ENCODE data around the gene ARHGEF6. TPM values are rescaled to one million over a fixed set of nuclear protein-coding genes. Genes with fewer than 3 reads are reported as not detected.
"Not testable (repeated sequence)": the region's sequence is repeated elsewhere in the genome, so short reads cannot be mapped to it uniquely, and the experiment has no call there.

ARHGEF6 gene
- total RNA-seq, 1 donor, result 10.0 TPM

- no peak for TF ChIP-seq CTCF (IDR thresholded peaks at IDR 0.05; ENCODE audit: insufficient read depth, low read length)
- DNase-seq (ENCODE audit: low read depth), result no peak
- no peak overlapping the region for H3K4me3 ChIP-seq (ENCODE audit: low read depth, low read length)
Observed at GRCh38 chrX:136783159-136783558, 2.4 kb upstream of the ARHGEF6 start.

- H3K4me3 ChIP-seq (ENCODE audit: low read depth, low read length), result no peak overlapping the region
- DNase-seq (ENCODE audit: low read depth), result peak; percentile 6
- no peak for TF ChIP-seq CTCF (IDR thresholded peaks at IDR 0.05; ENCODE audit: insufficient read depth, low read length)
Observed at GRCh38 chrX:136781180-136781797, 557 bp upstream of the ARHGEF6 start.

- no peak overlapping the region for H3K4me3 ChIP-seq (ENCODE audit: low read depth, low read length)
- TF ChIP-seq CTCF (IDR thresholded peaks at IDR 0.05; ENCODE audit: insufficient read depth, low read length), result no peak
Observed at GRCh38 chrX:136780241-136780640, 491 bp downstream of the ARHGEF6 start.

GRCh38 chrX:136779346-136779781 lies 1.4 kb downstream of the ARHGEF6 start:
- TF ChIP-seq CTCF (IDR thresholded peaks at IDR 0.05; ENCODE audit: insufficient read depth, low read length), result no peak
- no peak for DNase-seq (ENCODE audit: low read depth)
- no peak overlapping the region for H3K4me3 ChIP-seq (ENCODE audit: low read depth, low read length)

More at GRCh38 chrX:136780241-136780640, 491 bp downstream of the ARHGEF6 start:
- DNase-seq (ENCODE audit: low read depth), result no peak

GRCh38 chrX:136778916-136779315 lies 1.8 kb downstream of the ARHGEF6 start:
- DNase-seq (ENCODE audit: low read depth), result no peak
- no peak overlapping the region for H3K4me3 ChIP-seq (ENCODE audit: low read depth, low read length)
- no peak for TF ChIP-seq CTCF (IDR thresholded peaks at IDR 0.05; ENCODE audit: insufficient read depth, low read length)

- H3K4me3 ChIP-seq (ENCODE audit: low read depth, low read length), result no peak overlapping the region
- TF ChIP-seq CTCF (IDR thresholded peaks at IDR 0.05; ENCODE audit: insufficient read depth, low read length), result no peak
- DNase-seq (ENCODE audit: low read depth), result no peak
Observed at GRCh38 chrX:136778020-136778419, 2.7 kb downstream of the ARHGEF6 start.

GRCh38 chrX:136773648-136774047 lies 7.1 kb downstream of the ARHGEF6 start:
- TF ChIP-seq CTCF (IDR thresholded peaks at IDR 0.05; ENCODE audit: insufficient read depth, low read length), result no peak
- no peak for DNase-seq (ENCODE audit: low read depth)
- H3K4me3 ChIP-seq (ENCODE audit: low read depth, low read length), result no peak overlapping the region

GRCh38 chrX:136771869-136772268 lies 8.9 kb downstream of the ARHGEF6 start:
- H3K4me3 ChIP-seq (ENCODE audit: low read depth, low read length); DNase-seq (ENCODE audit: low read depth): not testable (repeated sequence)

All from fibroblast of the aortic adventitia (primary cell).